PC-3 (cell line): ENCODE data around the gene FN1.

Experiments used
- EZH2 ChIP-seq: fragments of 300-600 bp; sonication (generic); IDR thresholded peaks from one replicate; pipeline ENCODE4 v1.6.1; 2017; ENCODE audit warnings: antibody characterized with exemption, mild to moderate bottlenecking, low read length; ENCODE audit not compliant: unreplicated experiment
- TF ChIP-seq, protein P1 (sequence below): fragments of 300-600 bp; sonication (generic); conservative IDR thresholded peaks from 2 replicates; pipeline ENCODE4 v1.5.1; 2017; ENCODE audit warnings: antibody characterized with exemption, low read depth, mild to moderate bottlenecking, low read length

DNA sequence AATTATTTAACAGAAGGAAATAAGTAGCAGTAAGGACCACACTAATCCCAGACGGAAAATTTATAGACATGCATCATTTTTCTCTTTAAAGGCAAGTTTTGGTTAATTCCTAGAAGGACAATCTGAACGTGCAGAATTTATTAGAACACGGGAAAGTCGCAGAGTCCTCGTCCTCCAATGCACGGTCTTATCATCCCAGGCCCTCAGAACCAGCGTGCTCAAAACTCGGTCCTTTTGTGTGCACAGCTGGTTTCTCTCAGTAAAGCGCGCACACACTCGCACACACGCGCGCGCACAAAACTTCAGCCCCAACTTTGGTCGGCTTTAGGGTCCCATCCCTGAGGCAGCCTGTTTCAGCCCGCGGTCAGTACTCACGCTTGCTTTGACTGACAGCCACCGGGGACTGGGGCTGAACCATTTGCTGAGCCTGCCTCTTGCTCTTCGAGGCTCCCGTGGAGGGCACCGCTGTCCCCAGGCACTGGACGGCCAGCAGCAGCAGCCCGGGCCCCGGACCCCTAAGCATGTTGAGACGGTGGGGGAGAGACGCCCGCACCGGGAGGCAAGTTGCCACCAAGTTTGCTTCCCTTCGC is 493 bp downstream of the FN1 start:
- TF ChIP-seq, protein P1, sequence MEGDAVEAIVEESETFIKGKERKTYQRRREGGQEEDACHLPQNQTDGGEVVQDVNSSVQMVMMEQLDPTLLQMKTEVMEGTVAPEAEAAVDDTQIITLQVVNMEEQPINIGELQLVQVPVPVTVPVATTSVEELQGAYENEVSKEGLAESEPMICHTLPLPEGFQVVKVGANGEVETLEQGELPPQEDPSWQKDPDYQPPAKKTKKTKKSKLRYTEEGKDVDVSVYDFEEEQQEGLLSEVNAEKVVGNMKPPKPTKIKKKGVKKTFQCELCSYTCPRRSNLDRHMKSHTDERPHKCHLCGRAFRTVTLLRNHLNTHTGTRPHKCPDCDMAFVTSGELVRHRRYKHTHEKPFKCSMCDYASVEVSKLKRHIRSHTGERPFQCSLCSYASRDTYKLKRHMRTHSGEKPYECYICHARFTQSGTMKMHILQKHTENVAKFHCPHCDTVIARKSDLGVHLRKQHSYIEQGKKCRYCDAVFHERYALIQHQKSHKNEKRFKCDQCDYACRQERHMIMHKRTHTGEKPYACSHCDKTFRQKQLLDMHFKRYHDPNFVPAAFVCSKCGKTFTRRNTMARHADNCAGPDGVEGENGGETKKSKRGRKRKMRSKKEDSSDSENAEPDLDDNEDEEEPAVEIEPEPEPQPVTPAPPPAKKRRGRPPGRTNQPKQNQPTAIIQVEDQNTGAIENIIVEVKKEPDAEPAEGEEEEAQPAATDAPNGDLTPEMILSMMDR: no peak
- TF ChIP-seq EZH2: no peak
